Prostate gland (tissue), 2 donors: ENCODE results near the gene HOXA13. TPM values are rescaled to one million over a fixed set of nuclear protein-coding genes. Genes with fewer than 3 reads are reported as not detected.
A peak's percentile ranks its signal among the peaks of the same experiment; 100 is the strongest.

Experiments
- DNase-seq: peaks from one replicate; pipeline ENCODE4 v3.0.0-alpha.2; 2019; ENCODE audit warnings: low spot score
- H3K27ac ChIP-seq, 2 donors: fragments of 200-600 bp; sonication (generic); 2 replicates each; pipeline ENCODE4 v1.5.1; 2017 to 2019
- H3K27me3 ChIP-seq: fragments of 200-600 bp; sonication (generic); replicated peaks from 2 replicates; pipeline ENCODE4 v1.5.1; 2019; ENCODE audit not compliant: insufficient read depth
- H3K36me3 ChIP-seq, 2 donors: fragments of 200-600 bp; sonication (generic); 1 replicate in 1 of 2; 2 replicates in 1 of 2; pipeline versions ENCODE4 v1.5.1 to v1.8.1; 2017 to 2019
- H3K4me1 ChIP-seq: fragments of 200-600 bp; sonication (generic); replicated peaks from 2 replicates; pipeline ENCODE4 v1.5.1; 2019
- H3K4me3 ChIP-seq, 2 donors: fragments of 200-600 bp; sonication (generic); 2 replicates each; pipeline ENCODE4 v1.5.1; 2017 to 2019
- H3K9me3 ChIP-seq: fragments of 200-600 bp; sonication (generic); 2 replicates; pipeline ENCODE4 v1.5.1; 2017
- POLR2A ChIP-seq: fragments of 450-650 bp; IDR thresholded peaks from one replicate; pipeline ENCODE4 v1.6.1; 2016; ENCODE audit warnings: antibody characterized with exemption, mild to moderate bottlenecking
- POLR2AphosphoS5 ChIP-seq: sonication (generic); formaldehyde crosslinking; IDR thresholded peaks from one replicate; pipeline ENCODE4 v1.6.1; 2017; ENCODE audit warnings: antibody characterized with exemption
- WGBS: methylation state at CpG from one replicate; pipeline ENCODE4 v1.1.5; 2018; 5-methylcytosine and 5-hydroxymethylcytosine counted together
- intact Hi-C: fragments of 100-400 bp; cut with DNase I; formaldehyde crosslinking; loops from one replicate; pipeline ENCODE4 v1.14.2; 2022
- total RNA-seq, 2 donors: library from RNA; depleted of rRNA; stranded (reverse); fragments of >200 nt; gene quantifications; one replicate each; pipeline ENCODE4 v1.1.0, GENCODE V29; 2016
- TF ChIP-seq, protein P1 (sequence below), 4 experiments: fragments of 200-600 bp in 2 of 4; fragments of 450-650 bp in 2 of 4; sonication (generic) in 2 of 4; IDR thresholded peaks; 1 replicate in 3 of 4; 2 replicates in 1 of 4; pipeline ENCODE4 v1.5.1; 2016 to 2019; ENCODE audit warnings: antibody characterized with exemption in 4 of 4, mild to moderate bottlenecking in 2 of 4, moderate library complexity in 2 of 4

The HOXA13 gene
- total RNA-seq, 2 donors from 2014 or later: 19.1 to 50.4 TPM

GRCh38 chr7:27179030-27179429, 20.9 kb downstream of the HOXA13 start:
- WGBS: 14% methylated on average over 14 of the region's 14 CpGs
- peak overlapping the region; percentile 96 for H3K27ac ChIP-seq
- no peak for DNase-seq
- TF ChIP-seq POLR2AphosphoS5 (no peak), POLR2A (no peak)
- TF ChIP-seq, protein P1, sequence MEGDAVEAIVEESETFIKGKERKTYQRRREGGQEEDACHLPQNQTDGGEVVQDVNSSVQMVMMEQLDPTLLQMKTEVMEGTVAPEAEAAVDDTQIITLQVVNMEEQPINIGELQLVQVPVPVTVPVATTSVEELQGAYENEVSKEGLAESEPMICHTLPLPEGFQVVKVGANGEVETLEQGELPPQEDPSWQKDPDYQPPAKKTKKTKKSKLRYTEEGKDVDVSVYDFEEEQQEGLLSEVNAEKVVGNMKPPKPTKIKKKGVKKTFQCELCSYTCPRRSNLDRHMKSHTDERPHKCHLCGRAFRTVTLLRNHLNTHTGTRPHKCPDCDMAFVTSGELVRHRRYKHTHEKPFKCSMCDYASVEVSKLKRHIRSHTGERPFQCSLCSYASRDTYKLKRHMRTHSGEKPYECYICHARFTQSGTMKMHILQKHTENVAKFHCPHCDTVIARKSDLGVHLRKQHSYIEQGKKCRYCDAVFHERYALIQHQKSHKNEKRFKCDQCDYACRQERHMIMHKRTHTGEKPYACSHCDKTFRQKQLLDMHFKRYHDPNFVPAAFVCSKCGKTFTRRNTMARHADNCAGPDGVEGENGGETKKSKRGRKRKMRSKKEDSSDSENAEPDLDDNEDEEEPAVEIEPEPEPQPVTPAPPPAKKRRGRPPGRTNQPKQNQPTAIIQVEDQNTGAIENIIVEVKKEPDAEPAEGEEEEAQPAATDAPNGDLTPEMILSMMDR (IDR thresholded peaks at IDR 0.05): no peak
- H3K4me3 ChIP-seq: peak overlapping the region; percentile 61 to 80
- no peaks in the 10 kb centered on the region for H3K36me3 ChIP-seq
- intact Hi-C loops: no loop called here
- H3K9me3 ChIP-seq: no peaks in the 10 kb centered on the region
- H3K4me1 ChIP-seq: no peaks in the 10 kb centered on the region
- H3K27me3 ChIP-seq: no peaks in the 10 kb centered on the region

DNA sequence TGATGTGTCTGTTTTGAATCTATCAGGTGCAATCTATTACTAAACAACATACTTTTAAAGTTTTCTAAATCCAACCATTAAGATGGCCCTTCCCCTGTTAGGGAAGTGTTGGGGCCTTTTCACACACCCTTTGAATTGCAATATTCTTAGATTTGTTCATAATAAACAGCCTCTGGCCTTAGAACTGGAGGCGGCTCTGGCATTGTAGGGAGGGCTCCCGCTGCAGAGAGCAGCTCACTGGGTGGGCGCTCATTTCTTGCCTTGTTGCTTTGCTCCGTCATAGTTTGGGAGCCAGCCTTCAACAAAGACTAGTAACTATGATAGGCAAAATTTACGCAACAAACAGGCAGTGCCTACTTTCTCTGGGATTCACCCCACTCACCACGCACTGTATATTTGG, 21.5 kb downstream of the HOXA13 start:
- intact Hi-C loops: no loop called here
- H3K27me3 ChIP-seq: no peaks in the 10 kb centered on the region
- no peaks in the 10 kb centered on the region for H3K4me1 ChIP-seq
- no peaks in the 10 kb centered on the region for H3K36me3 ChIP-seq
- TF ChIP-seq POLR2AphosphoS5 (no peak), POLR2A (no peak)
- TF ChIP-seq, protein P1 (IDR thresholded peaks at IDR 0.05): no peak
- 30% methylated on average over 6 of the region's 6 CpGs for WGBS
- DNase-seq: no peak
- H3K4me3 ChIP-seq: peak overlapping the region; percentile 61 to 80
- H3K27ac ChIP-seq: peak overlapping the region; percentile 96
- H3K9me3 ChIP-seq: no peaks in the 10 kb centered on the region

GRCh38 chr7:27177795-27178320, 22.0 kb downstream of the HOXA13 start:
- intact Hi-C loops: no loop called here
- peak overlapping the region; percentile 96 for H3K27ac ChIP-seq
- H3K27me3 ChIP-seq: no peaks in the 10 kb centered on the region
- WGBS: 23% methylated on average over 5 of the region's 5 CpGs
- H3K36me3 ChIP-seq: no peaks in the 10 kb centered on the region
- TF ChIP-seq, protein P1 (IDR thresholded peaks at IDR 0.05): peak in 1 of 4 experiments; percentile 24
- no peak for TF ChIP-seq POLR2AphosphoS5
- no peak for DNase-seq
- H3K4me3 ChIP-seq: peak overlapping the region; percentile 61 to 80
- no peaks in the 10 kb centered on the region for H3K4me1 ChIP-seq
- H3K9me3 ChIP-seq: no peaks in the 10 kb centered on the region

DNA sequence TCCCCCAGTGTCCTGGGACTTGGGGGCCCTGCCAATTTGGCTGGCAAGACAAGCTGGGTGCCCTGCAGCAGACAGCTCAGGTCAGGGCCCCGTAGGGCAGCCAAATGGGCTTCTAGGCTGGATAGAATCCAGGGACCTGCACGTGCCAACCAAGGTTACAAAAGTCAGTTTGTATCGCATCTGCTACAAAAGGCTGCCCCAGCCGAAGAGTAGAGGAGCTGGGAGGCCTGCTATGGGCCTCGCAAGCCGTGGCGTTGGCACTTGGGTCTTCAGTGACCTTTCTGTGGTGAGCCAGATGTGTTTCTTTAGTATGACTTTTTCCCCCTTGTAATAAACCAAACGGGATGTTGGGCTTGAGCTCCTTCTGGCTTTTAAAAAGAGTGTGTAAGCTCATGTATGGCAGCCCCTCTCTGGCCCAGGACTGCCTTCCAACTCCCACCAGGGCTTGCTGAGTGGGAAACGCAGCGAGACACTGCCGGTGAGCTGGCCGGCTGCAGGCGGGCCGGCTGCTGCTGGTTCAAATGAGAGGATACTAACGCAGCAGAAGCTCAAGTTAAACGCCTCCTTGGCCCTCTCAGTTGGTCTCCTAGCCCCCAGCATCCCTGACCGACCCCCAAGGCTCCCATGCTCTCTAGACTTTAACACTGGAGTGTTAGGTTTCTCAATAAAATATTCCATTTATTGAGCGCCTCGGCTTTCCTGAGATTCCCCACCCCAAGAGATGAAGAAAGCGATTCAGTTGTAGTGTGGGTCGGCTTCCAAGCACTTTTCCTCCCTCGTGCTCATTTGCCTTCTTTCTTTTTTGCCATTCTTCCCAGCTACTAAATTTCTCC, 22.7 kb downstream of the HOXA13 start:
- no peak for DNase-seq
- Histone ChIP-seq H3K9me3 (no peaks in the 10 kb centered on the region), H3K27ac (peak overlapping the region; percentile 96), H3K4me3 (peak overlapping the region; percentile 61 to 80), H3K4me1 (no peaks in the 10 kb centered on the region), H3K36me3 (no peaks in the 10 kb centered on the region), H3K27me3 (no peaks in the 10 kb centered on the region)
- TF ChIP-seq POLR2A (no peak), POLR2AphosphoS5 (no peak)
- TF ChIP-seq, protein P1 (IDR thresholded peaks at IDR 0.05): no peak
- WGBS: 29% methylated on average over 22 of the region's 22 CpGs
- intact Hi-C loops: no loop called here

- Histone ChIP-seq H3K4me1 (no peaks in the 10 kb centered on the region), H3K27ac (peak overlapping the region; percentile 96), H3K36me3 (no peaks in the 10 kb centered on the region), H3K4me3 (peak overlapping the region; percentile 61 to 80), H3K27me3 (no peaks in the 10 kb centered on the region), H3K9me3 (no peaks in the 10 kb centered on the region)
- 34% methylated on average over 3 of the region's 3 CpGs for WGBS
- no peak for DNase-seq
- intact Hi-C loops: no loop called here
- TF ChIP-seq, protein P1 (IDR thresholded peaks at IDR 0.05): no peak
- TF ChIP-seq POLR2AphosphoS5 (no peak), POLR2A (no peak)
Measured at GRCh38 chr7:27176524-27176845, 23.4 kb downstream of the HOXA13 start.
